Activated CD4-positive, alpha-beta T cell treated with anti-CD3 and anti-CD28 coated beads, Interleukin-10, Interleukin-2, amounts not matched to agents 100 ng/mL and 50 ng/mL, durations not matched to agents 16 hours and 8 hours (primary cell): Measurements from ENCODE around the gene CDHR1.

ENCODE experiments used
- DNase-seq: peaks from one replicate; pipeline ENCODE4 v3.0.0-alpha.2; 2020

CDHR1 gene

DNA sequence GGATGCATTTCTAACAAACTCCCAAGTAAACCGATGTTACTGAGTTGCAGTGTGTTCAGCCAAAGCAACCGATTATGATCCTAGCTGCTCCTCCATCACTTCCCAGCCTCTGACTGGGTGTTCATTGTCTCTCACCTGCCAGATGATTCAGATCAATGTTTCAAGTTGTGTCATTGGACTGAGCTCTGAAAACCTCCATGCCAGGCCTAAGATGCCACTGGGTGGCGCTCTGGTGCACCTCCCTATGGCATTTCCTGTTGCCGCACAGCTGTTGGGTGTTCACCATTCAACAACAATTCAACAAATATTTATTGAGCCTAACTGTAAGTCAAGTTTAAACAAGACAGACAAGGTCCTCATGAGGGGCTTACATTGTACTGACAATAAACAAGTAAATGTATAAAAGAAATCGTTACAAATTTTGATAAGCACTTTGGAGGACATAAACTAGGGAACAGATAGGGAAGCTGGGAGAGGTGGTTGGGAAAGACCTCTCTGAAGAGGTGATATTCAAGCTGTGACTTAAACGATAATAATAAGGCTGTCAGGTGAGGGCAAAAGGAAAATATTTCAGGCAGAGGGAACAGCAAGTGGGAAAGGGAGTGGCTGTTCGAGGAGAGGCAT lies 73.3 kb downstream of the CDHR1 start:
- peak; percentile 93 for DNase-seq

DNA sequence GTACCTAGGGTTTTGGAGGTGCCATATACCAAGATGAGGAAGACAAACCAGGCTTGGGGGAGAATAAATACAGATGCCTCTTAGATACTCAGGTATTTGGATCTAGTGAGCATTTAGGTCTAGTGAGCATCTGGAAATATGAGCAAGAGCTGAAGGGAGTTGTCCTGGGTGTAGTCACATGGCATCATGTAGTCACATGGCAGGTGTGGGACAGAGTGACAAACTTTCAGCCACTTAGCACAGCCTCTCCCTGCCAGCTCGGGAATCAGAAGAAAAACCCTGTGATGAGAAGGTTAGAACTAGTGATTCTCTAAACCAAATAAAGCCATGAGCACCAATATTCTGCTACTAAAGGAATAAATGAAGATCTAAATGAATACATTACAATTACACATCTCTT lies 74.8 kb downstream of the CDHR1 start:
- DNase-seq, result no peak
